NCI-H2227 treated with DMSO at 0.1 percent for 48 hours (cell line): ENCODE results near the gene PHGDH.
"Not testable (repeated sequence)": the region's sequence is repeated elsewhere in the genome, so short reads cannot be mapped to it uniquely, and the experiment has no call there.

Experiments
- DNase-seq: peaks from one replicate; lab custom pipeline; 2025; lab: John Stamatoyannopoulos, UW

PHGDH gene

DNA sequence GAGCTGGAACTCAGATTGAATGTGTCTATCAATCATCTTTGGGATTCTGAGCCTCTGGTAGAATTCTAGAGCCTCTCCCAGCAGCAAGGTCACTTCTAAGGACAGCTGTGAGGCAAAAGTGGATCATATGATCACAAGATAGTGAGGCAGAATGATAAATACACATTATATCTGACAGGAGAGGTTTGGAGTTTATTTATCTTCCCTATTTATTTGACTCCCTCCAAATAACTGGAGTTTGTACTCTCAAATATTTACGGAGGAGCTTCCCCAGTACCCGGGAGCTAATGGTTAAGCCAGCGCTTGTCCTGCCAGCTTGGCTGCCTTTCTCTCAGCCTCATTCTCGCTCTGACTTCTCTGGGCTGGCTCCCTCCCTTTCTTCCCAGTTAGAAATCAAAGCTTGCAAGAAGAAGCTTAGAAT is 54.6 kb downstream of the PHGDH start:
- DNase-seq: no peak

DNA sequence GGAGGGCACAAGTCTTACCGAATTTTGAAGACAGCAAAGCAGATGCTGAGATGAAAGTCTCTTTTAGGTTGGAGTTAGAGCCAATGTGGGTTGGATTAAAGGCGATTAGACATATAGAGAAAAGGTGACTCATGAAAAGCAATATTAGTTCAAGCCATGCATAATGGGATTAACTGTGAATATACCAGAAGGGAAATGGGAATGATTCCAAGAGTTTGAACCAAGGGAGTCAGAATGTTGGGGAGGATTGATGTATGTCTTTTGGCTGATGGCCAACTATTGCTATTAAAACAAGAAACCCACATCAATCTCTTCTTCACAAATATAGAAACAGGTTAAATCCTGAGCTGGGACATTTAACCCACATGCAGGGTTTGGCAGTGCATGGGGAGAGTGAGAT is 55.8 kb downstream of the PHGDH start:
- no peak for DNase-seq

DNA sequence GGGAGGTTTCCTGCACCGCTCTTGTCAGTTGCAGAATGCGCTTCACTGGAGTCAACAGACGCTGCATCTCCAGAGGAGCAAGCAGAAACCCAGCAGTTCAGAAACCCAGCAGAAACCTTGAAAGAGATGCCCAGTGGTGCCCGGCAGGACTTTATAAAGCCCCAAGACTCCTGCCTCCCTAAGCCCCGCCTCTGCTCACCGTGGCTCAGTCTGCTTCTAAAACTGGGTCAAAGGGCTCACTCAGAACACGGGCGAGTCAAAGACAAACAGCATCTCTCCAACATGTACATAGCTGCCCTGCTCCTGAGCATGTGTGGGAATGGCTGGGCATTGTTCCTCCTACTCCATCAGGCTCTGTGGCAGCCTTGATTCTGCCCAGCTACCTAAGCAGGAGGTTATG is 57.0 kb downstream of the PHGDH start, which contains the start of gene HMGCS2:
TSS of gene HMGCS2 (minus strand) at position 128 of the 400 bp plus-strand sequence. CDS start at position 67, 61 bp downstream.
- DNase-seq: no peak

DNA sequence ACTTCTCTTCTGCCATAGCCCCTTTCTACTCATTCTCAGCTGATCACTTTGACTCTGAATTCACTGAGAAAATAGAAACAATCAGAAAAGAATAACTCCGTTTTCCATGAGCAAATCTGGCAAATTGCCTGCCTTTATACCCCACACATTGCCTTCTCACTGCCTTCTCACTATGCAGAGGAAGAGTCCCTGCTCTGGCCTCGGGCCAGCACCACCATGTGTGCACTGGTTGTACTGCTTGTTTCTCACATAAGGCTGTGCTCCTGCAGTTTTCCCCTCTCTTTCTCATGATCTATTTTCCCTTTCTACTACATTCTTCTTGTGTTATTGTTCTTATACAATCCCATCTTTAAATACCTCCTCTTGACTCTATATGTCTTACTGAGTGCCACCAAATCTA is 59.3 kb downstream of the PHGDH start:
- DNase-seq: no peak

DNA sequence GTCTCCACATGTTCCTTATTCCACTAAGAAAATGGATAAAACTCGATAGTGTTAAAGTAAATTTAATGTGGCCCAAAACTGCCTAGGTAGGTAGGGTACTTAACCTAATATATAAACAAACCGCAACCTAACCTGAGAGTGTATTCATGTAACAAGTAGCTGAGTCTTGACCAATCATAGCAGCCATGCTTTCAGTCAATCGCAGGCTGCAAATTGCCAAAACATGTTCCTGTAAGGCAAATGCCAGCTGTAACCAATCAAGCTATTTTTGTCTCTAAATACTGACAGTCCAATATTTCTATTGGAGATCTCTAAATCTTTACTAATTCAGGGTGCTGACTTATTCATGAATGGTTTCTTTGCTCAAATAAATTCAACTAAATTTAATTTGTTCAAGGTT is 60.0 kb downstream of the PHGDH start:
- no peak for DNase-seq

DNA sequence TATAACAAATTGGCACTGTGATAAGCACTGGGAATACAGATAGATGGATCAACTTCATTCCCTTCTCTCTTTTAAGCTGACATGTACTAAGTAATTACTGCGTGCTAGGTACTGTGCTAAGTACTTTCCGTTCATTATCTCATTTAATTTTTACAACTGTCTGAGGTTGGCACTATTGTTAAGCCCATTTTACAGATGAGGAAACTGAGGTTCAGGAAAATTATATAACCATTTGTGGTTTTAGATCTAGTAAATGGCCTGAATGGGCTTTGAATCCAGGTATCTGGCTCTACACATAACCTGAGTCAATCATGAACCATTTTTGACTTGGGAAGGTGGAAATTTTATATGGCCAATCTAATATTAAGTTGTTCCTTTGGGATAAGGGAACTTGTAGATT is 60.6 kb downstream of the PHGDH start:
- no peak for DNase-seq

DNA sequence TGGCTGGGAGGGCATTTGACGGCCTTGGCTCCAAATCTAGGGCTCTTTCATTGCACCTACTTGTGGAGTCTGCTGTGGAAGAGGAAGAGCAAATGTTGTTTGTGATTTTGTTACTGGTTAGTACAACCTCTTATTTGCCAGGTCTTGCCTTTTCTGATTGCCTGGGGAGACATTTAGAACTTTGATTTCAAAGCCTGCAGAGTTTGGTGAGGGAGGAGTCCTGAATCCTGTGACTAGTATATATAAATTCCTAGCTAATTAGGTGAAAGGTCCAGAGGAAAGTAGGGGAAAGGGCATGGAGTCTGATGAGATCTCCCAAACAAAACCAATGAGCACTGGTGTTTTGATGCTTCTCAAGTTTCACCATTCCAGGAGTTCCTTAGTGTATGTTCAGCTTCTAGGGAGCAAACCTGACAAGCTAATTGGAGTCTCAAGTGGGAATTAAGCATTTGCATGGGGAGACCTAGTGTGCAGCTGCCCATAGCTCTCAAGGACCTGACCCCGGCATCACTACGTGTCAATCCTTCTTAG is 62.0 kb downstream of the PHGDH start:
- DNase-seq: no peak

DNA sequence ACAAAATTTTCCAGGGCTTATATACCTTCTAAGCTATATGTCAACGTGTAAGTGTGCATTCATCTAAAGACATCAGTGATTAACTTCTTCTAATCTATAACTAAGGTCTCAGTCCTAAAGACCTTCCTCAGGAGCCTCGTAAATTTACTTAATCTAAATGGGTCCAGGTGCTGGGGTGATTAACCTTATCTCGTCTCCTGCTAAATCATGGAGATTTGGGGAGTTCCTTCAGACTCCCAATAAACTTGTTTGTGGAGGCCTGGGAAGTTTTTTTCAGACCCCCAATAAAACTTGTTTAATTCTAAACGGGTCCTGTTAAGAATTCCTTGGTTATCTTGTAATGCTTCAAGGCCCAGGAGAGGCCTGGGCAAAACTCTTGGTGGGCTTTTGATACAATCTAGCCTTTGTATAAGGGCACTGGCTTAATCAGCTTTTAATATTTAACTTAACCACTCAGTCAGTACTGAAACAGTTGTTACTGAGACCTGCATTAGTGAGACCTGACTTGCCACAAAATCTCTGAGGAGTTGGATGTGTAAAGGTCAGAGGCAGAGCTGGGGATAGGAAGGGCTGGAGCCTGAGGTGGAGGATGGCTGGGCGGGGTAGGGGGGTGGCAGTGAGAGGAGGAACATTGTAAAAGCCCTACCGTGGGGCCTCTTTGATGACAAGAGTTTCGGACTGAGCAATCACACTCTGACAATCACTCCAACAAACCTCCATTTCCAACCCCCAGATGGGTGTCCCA is 63.2 kb downstream of the PHGDH start:
- DNase-seq: no peak

DNA sequence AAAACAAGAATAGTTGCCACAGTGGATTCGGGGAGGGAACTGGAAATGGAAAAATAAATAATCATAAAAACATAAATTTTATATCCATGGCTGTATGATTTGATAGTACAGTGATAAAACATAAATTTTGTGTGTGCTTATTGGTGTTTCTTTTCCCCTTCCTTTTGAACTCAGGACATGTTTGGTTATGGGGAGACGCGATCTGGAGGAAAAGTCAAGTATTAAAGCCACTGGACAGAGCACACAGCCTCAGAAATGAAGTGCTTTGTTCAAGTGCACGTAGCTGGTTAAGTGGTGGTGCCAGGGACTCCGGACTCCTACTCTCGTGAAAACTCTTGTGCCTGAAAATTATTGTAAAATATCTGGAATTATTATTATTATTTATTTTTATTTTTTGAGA is 66.6 kb downstream of the PHGDH start:
- no peak for DNase-seq

DNA sequence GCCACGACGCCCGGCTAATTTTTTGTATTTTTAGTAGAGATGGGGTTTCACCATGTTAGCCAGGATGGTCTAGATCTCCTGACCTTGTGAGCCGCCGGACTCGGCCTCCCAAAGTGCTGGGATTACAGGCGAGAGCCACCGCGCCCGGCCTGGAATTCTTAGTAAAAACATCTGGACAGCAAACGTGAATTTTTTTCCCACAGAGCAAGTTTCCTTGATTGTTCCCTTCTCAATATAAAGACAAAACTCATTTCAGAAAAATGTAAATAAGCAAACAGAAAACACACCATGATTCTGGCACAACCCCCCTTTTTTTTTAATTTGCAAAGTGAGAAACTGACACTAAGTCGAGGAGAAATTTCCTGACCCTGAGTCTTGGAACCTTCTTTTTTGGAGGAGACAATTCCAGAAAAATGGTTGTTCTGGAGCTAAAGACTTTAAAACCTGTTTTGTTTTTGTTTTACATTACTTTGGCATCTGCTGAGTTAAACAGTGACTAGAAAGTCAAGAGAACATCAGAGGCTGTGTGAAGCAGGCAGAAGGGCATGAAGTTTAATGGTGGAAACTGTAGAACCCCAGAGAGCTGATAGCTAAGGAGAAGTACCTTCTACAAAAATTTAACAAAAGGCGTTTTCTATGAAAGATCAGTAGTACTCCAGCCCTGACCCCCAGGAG is 67.3 kb downstream of the PHGDH start:
- DNase-seq: no peak

DNA sequence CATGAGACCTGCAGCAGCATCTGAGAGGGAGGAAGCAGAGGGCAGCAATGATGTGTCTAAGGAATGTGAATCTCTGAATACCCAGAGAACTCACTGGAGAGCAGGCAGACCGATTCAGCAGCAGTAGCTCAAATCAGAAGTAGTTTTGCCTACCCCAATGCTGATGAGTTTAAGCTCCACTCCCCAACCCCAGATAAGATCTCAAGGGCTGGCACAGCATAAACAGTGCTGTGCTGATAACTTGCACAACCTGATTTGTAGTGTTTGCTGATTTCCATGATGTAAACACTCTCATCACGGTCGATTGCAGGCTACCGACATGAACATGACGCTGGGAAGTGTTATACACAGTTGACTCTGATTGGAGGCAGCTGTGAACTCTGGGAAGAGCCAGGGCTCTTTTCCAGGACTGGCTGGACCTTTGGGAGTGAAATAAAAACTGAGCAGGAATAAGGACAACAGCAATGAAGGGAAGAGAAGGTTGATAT is 68.2 kb downstream of the PHGDH start:
- DNase-seq: no peak

DNA sequence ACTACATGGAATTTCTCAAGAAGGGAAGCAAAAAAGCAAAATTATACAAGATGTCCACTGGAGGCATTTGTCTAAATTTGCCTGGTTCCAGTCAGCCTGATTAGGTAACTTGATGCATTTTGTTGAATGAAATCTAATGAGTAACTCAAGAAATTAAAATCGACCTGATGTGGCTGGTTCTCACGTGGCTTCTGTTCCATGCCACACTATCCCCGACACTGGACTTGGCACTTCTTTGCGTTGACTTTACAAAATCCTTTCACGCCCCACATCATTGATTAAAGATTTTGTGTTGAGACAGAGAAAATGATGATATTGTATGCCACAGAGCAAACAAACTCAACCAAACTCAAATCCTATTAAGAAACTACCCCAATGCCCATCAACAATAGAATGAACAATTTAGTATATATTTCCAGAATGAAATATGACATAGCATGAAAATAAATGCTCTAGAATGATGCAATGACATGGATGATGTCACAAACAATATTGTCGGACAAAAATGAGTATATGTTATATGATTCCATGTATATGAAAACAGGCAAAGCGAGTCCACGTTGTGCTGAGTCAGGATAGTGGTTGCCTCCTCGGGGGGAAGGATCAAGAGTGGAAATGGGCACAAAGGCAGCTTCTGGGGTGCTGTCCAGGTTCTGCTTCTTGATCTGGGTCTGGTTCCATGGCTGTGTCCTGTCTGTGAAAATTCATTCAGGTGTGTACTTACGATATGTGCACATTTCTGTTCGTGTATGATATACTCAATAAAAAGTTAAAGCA is 69.9 kb downstream of the PHGDH start:
- DNase-seq: no peak

DNA sequence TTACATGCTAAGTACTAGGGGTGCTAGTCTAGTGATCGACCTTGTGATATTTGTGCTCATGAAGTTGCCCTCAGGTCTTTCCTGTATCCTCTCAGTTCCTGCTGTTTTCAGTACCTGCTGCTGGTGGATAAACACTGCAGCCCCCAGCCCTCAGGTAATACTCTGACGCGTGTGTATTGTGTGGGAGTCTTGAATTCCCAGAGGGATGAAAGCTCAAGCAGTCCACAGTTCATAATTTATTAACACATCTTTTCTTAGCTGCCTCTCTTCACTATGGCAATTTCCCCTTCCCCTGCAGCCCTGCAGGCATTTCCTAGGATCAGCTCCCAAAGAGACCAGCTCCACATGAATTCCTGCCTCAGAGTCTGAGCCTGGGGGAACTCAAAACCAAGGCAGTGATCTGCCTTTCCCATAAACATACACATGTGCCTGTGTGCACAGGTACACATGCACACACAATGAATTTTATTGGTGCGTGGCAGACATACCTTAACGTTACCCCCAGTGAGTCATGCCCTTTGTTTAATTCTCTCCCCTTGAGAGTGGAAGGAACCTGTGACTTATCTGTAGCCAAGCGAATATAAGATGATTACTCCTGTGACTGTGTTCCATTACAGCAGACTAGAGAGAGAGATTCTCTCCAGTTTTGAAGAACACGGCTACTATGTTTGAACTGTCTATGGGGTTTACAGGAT is 71.0 kb downstream of the PHGDH start:
- no peak for DNase-seq

DNA sequence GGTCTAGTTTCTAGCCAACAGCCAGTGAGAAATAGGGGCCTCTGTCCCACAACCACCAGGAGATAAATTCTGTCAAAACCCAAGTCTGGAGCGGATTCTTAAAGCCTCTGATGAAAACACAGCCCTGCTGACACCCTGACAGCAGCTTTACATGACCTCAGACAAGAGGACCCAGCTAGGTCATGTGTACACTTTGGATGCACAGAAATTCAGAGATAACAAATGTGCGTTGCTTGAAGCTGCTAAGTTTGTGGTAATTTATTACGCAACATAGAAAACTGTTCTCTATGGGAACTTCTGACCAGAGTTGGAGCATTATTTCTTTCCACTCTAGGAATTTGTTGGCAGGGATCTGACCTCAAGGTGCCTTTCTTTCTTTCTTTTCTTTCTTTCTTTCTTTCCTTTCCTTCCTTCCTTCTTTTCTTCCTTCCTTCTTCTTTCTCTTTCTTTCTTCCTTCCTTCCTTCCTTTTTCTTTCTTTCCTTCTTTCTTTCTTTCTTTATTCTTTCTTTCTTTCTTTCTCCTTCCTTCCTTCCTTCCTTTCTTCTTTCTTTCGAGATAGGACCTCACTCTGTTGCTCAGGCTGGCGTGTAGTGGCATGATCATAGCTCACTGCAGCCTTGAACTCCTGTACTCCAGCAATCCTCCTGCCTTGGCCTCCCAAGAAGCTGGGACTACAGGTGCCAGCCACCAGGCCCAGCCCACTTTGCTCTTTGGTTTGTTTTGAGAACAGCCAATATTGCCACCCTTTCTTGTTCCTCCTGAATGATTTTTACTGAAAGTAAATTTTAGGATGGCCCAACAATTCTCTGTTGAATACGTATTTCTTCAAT is 71.8 kb downstream of the PHGDH start:
- no peak for DNase-seq

DNA sequence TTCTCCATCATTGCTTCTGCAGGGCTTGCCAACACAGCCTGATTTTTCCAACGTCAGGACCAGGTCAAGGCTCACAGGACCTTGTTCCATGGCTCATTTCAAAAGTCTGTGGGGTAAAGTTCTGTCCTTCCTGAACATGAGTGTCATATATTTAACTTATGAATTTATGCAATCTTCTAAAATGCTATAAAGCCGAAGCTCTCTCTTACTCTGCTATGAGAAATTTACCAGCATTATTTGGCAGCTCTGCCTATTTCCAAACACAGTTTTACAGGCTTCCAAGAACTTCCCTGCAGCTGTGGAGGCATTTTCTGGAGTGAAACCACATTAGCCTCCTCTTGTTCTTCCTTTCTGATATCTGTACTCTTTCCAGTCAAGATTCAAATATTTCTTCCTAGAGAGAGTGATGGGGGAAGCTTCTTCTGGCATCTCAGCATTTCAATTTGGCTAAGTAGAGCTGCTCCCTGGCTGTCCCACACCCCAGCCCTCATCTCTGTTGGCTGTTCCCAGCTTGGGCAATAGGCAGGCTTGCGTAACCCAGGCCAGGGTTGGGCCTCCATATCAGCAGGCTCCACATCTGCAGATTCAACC is 72.6 kb downstream of the PHGDH start:
- DNase-seq: no peak

DNA sequence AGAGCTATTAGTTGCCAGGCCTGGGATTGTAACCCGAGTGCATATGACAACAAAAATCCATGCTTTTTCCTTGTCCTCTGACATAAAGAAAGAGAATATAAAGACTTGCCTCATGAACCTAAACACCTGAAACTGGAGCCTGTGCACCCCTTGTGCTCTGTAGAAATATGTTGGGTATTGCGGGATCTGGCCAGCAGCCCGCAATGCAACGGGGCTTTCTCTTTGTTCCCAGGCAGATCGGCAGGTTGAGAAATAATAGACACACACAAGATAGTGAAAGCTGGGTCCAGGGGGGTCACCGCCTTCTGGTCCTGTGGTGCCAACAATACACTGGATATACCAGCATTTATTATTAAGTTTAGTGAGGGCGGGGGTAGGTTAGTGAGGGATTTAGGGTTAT is 74.3 kb downstream of the PHGDH start:
- DNase-seq: not testable (repeated sequence)

DNA sequence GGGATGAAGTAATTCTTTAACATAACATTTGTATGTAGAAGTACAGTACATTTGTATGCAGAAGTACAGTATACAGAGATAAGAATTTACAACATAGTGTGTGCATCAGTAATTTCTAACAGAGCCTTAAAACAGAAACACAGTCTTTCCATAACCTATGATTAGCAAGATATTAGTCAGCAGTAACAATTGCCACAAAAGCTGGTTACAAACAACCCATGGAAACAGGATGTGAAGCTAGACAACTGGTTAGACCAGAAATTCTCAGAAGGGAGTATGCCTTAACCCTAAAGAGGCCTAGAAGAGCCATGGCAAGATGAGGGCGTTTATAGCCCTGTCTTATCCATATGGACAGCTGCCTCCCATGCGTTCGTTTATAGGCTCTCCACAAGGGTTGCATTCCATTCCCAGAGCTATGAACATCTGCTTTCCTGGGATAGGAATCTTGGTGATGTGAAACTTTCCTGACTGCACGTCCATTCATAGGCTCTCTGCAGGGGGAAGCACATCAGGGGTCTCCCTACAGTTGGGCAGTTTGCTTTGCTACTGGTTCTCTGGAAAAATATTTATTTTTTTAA is 74.8 kb downstream of the PHGDH start:
- DNase-seq: not testable (repeated sequence)

DNA sequence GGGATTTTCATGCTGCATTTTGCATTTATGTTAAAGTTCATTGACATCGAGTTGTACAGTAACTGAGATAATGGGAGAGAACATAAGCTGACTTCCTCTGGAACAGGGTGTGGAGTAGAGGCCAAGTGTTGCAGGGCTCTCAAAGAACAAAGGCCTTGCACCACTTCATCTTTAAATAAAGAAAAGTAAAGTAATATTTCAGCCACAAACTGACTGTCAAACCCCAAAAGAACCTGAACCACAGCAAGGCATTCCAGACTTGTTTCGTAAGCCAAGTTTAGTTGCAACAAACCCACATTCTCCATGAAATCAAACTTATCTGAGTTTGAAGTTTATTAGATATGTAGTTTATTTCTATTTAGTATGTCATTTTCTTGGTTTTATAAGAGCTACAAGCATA is 76.0 kb downstream of the PHGDH start:
- DNase-seq: no peak

DNA sequence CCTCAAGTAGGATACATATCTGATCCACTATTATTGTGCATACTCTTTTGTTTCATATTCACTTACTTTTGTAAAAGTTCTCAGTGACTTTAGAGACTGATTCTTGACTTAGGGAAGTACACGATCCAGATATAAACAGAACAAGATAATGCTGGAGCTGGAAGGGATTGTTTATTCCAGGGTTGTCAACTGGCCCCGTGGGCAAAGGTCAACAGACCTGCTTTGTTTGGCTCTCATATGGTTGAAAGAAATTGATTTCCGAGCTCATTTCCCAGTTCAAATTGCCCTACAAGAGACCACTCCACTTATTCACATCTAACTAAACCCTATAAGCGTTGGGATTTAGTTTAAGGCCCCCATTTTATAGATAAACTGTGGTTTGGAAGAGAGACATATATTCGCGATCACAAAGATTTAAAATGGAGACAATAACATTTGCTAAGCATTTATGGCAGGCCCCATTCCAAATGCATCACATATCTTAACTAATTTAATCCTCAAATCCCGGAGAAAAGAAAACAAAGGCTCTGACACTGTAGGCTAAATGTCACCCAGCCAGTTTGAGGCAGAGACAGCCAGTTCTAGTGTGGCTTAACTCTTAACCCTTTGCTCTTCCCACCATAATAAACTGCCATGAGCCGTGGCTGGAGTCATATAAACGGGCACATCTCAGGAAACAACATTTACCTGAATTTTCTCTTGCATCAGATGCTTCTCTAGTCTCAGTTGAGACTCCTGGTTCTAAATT is 78.9 kb downstream of the PHGDH start:
- no peak for DNase-seq
